A549 (cell line): ENCODE results near the gene PCNX1. TPM values are rescaled to one million over a fixed set of nuclear protein-coding genes. Genes with fewer than 3 reads are reported as not detected.

Experiments
- ATAC-seq, 2 experiments: fragments of 200-7000 bp in 1 of 2; fragments of >200 bp in 1 of 2; cut with Nextera tagmentation in 1 of 2; cut with Tn5 transposase in 1 of 2; 3 replicates each; pipeline versions ENCODE4 v1.8.0 to v1.9.1; 2018 to 2020; ENCODE audit warnings: mild to moderate bottlenecking in 1 of 2, moderate library complexity in 1 of 2
- CTCF ChIA-PET: fragments of 300-600 bp; sonication (Branson Sonifier 250); formaldehyde crosslinking; extraction: SDS; loops from one replicate; lab custom pipeline; 2021; ENCODE audit warnings: antibody characterized with exemption, inconsistent platforms; lab: Yijun Ruan, JAX
- POLR2A ChIA-PET: fragments of 350-600 bp; formaldehyde crosslinking; extraction: SDS; loops from one replicate; lab custom pipeline; 2021; ENCODE audit warnings: antibody characterized with exemption, inconsistent platforms; lab: Yijun Ruan, JAX
- DNase-seq, 2 experiments: peaks; one replicate each; pipeline versions ENCODE4 v3.0.0 to v3.0.0-alpha.2; 2011 to 2016; ENCODE audit warnings: low read depth in 1 of 2, low spot score in 1 of 2
- FAIRE-seq: peaks from 2 replicates; lab custom pipeline; 2011; peaks lifted over from hg19 to GRCh38; lab: Jason Lieb, UNC
- H3K27ac ChIP-seq, 2 experiments: fragments of >200 bp; sonication (Bioruptor Twin); formaldehyde crosslinking; 3 replicates each; pipeline ENCODE4 v1.5.1; 2016 to 2017
- H3K4me1 ChIP-seq: fragments of >200 bp; sonication (Bioruptor Twin); formaldehyde crosslinking; 3 replicates; pipeline ENCODE4 v1.6.1; 2016
- H3K4me2 ChIP-seq: fragments of >200 bp; sonication (Bioruptor Twin); formaldehyde crosslinking; 3 replicates; pipeline ENCODE4 v1.6.1; 2016
- H3K4me3 ChIP-seq: fragments of >200 bp; sonication (Bioruptor Twin); formaldehyde crosslinking; 3 replicates; pipeline ENCODE4 v1.5.1; 2016
- H3K9me3 ChIP-seq: fragments of >200 bp; sonication (Bioruptor Twin); formaldehyde crosslinking; 3 replicates; pipeline ENCODE4 v1.6.1; 2016
- BHLHE40 ChIP-seq: IDR thresholded peaks from 2 replicates; pipeline ENCODE4 v1.6.1; 2012; ENCODE audit warnings: low read depth, low read length, inconsistent platforms
- CBX8 ChIP-seq: fragments of 200-600 bp; sonication (generic); IDR thresholded peaks from 2 replicates; pipeline ENCODE4 v1.6.1; 2016
- CEBPB ChIP-seq, 2 experiments: fragments of >200 bp in 1 of 2; sonication (Bioruptor Twin) in 1 of 2; formaldehyde crosslinking in 1 of 2; IDR thresholded peaks; 2 replicates each; pipeline ENCODE4 v1.6.1; 2012 to 2016
- EHF ChIP-seq: fragments of 250-450 bp; sonication (Bioruptor Pico); IDR thresholded peaks from 2 replicates; pipeline ENCODE4 v1.5.0; 2020; ENCODE audit warnings: mild to moderate bottlenecking
- EHMT2 ChIP-seq: fragments of 200-600 bp; sonication (generic); IDR thresholded peaks from 2 replicates; pipeline ENCODE4 v1.6.1; 2016; ENCODE audit warnings: antibody characterized with exemption, low read depth, mild to moderate bottlenecking, moderate library complexity
- ESRRA ChIP-seq: fragments of 150-350 bp; IDR thresholded peaks from 2 replicates; pipeline ENCODE4 v1.6.1; 2014; ENCODE audit warnings: mild to moderate bottlenecking, low read length, borderline replicate concordance
- FOXS1 ChIP-seq: fragments of 250-450 bp; sonication (Bioruptor Pico); IDR thresholded peaks from 2 replicates; pipeline ENCODE4 v1.5.0; 2020; ENCODE audit warnings: mild to moderate bottlenecking, moderate library complexity
- GATA3 ChIP-seq: IDR thresholded peaks from 2 replicates; pipeline ENCODE4 v1.6.1; 2012; ENCODE audit warnings: borderline replicate concordance
- HDAC2 ChIP-seq: fragments of 200-600 bp; sonication (generic); IDR thresholded peaks from 2 replicates; pipeline ENCODE4 v1.6.1; 2016
- HEYL ChIP-seq: fragments of 250-450 bp; sonication (Bioruptor Pico); IDR thresholded peaks from 2 replicates; pipeline ENCODE4 v1.8.0; 2021; ENCODE audit warnings: mild to moderate bottlenecking, moderate library complexity
- HOXA7 ChIP-seq: fragments of 250-450 bp; sonication (Bioruptor Pico); IDR thresholded peaks from 2 replicates; pipeline ENCODE4 v1.5.0; 2020; ENCODE audit warnings: mild to moderate bottlenecking, moderate library complexity
- HOXB13 ChIP-seq: fragments of 250-450 bp; sonication (Bioruptor Pico); IDR thresholded peaks from 2 replicates; pipeline ENCODE4 v1.5.0; 2020; ENCODE audit warnings: low read depth, mild to moderate bottlenecking, moderate library complexity
- HOXB5 ChIP-seq: fragments of 250-450 bp; sonication (Bioruptor Pico); IDR thresholded peaks from 2 replicates; pipeline ENCODE4 v1.5.0; 2020; ENCODE audit warnings: mild to moderate bottlenecking, moderate library complexity
- KDM5A ChIP-seq: fragments of 200-600 bp; sonication (generic); IDR thresholded peaks from 2 replicates; pipeline ENCODE4 v1.6.1; 2016; ENCODE audit warnings: antibody characterized with exemption, mild to moderate bottlenecking
- MAFK ChIP-seq: fragments of 450-650 bp; IDR thresholded peaks from 2 replicates; pipeline ENCODE4 v1.6.1; 2014; ENCODE audit not compliant: partially characterized antibody
- PHF8 ChIP-seq: fragments of 200-600 bp; sonication (generic); IDR thresholded peaks from 2 replicates; pipeline ENCODE4 v1.6.1; 2016; ENCODE audit warnings: low read depth, mild to moderate bottlenecking, antibody characterized with exemption, moderate library complexity, borderline replicate concordance
- POLR2A ChIP-seq: IDR thresholded peaks from 2 replicates; pipeline ENCODE4 v1.6.1; 2012; ENCODE audit warnings: mild to moderate bottlenecking, low read length
- POLR2AphosphoS2 ChIP-seq: conservative IDR thresholded peaks from 2 replicates; pipeline ENCODE4 v1.6.1; 2012; ENCODE audit warnings: low read length, improper control_type of control experiment, inconsistent platforms
- RAD21 ChIP-seq, 2 experiments: fragments of >200 bp in 1 of 2; sonication (Bioruptor Twin) in 1 of 2; formaldehyde crosslinking in 1 of 2; IDR thresholded peaks in 1 of 2; conservative IDR thresholded peaks in 1 of 2; 2 replicates in 1 of 2; 3 replicates in 1 of 2; pipeline ENCODE4 v1.6.1; 2012 to 2018; ENCODE audit warnings: inconsistent platforms in 1 of 2
- RFX5 ChIP-seq: fragments of 450-650 bp; IDR thresholded peaks from 2 replicates; pipeline ENCODE4 v1.7.1; 2014; ENCODE audit warnings: antibody characterized with exemption, mild to moderate bottlenecking, moderate library complexity
- SMC3 ChIP-seq: fragments of >200 bp; sonication (Bioruptor Twin); formaldehyde crosslinking; IDR thresholded peaks from 3 replicates; pipeline ENCODE4 v1.6.1; 2018; ENCODE audit warnings: inconsistent platforms
- SREBF2 ChIP-seq: fragments of 450-650 bp; IDR thresholded peaks from 2 replicates; pipeline ENCODE4 v1.6.1; 2014; ENCODE audit warnings: mild to moderate bottlenecking, moderate library complexity
- TFCP2L1 ChIP-seq: fragments of 250-450 bp; sonication (Bioruptor Pico); IDR thresholded peaks from 2 replicates; pipeline ENCODE4 v1.5.0; 2021; ENCODE audit warnings: mild to moderate bottlenecking
- ZNF302 ChIP-seq: fragments of 250-450 bp; sonication (Bioruptor Pico); IDR thresholded peaks from 2 replicates; pipeline ENCODE4 v1.9.0; 2021; ENCODE audit warnings: inconsistent platforms, mild to moderate bottlenecking, moderate library complexity
- WGBS: methylation state at CpG from one replicate; pipeline ENCODE4 v1.1.6; 2017; ENCODE audit errors: missing lambda C conversion rate; 5-methylcytosine and 5-hydroxymethylcytosine counted together
- polyA plus RNA-seq, 4 experiments: library from polyadenylated mRNA; depleted of rRNA in 3 of 4; stranded (reverse); fragments of >200 nt; fragmentation: RNase III in 1 of 4; extraction: RNeasy Plus Mini Kit Qiagen cat#74134 plus additional on column Dnase treatment in 1 of 4; gene quantifications; 2 replicates in 3 of 4; 3 replicates in 1 of 4; pipeline ENCODE4 v1.2.3, GENCODE V29; 2011 to 2017
- TF ChIP-seq, protein P1 (sequence below): fragments of >200 bp; sonication (Bioruptor Twin); formaldehyde crosslinking; IDR thresholded peaks from 3 replicates; pipeline ENCODE4 v1.6.1; 2016
- TF ChIP-seq, protein P2 (sequence below): fragments of 150-350 bp; IDR thresholded peaks from 2 replicates; pipeline ENCODE4 v1.6.1; 2014; ENCODE audit warnings: low read depth, mild to moderate bottlenecking, low read length
- TF ChIP-seq, protein P3 (sequence below): fragments of 250-450 bp; sonication (Bioruptor Pico); IDR thresholded peaks from 2 replicates; pipeline ENCODE4 v1.5.0; 2021; ENCODE audit warnings: mild to moderate bottlenecking, moderate library complexity, borderline replicate concordance
- TF ChIP-seq, protein P4 (sequence below): IDR thresholded peaks from 2 replicates; pipeline ENCODE4 v1.6.1; 2012; ENCODE audit warnings: low read depth, borderline replicate concordance

PCNX1 gene
- polyA plus RNA-seq, 2 of the 4 experiments (the other 2 are of a cell fraction) = 10.4 to 45.0 TPM

DNA sequence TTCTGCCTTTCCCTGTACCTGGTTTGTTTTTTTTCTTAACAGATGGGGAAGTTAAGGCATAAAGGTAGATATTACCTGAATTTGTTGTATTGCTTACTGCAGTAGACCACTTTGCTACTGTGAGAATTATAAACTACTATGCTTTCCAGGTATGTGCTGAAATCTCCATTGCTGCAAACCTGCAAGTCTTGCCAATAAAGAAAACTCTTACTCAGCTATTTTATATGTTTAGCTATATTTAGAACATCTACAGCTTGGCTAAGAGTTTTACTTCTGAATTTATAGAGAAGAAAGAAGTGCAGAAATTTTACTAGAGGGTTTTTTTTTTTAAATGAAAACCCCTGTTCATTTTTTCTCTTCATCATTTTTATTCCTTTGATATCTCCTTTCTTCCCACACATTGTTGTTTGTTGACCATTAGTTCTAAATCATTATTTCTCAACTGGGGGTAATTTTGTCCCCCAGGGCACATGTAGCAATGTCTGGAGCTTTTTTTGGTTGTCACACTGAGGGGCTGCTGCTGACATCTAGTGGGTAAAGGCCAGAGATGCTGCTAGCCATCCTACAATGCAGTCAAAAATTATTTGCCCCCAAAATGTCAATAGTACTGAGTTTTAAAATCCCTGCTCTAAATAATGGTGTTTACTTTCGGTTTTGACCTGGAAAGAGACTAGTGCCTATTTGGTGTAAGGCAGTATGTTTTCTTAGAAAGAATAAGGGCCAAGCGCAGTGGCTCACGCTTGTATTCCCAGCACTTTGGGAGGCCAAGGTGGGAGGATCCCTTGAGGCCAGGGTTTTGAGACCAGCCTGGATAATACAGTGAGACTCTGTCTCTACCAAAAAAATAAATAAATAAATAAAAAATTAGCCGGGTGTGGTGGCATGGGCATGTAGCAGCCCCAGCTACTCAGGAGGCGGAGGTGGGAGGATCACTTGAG is 48.6 kb downstream of the PCNX1 start (continued):
- TF ChIP-seq HOXB5 (CRISPR knock-in tag) (no peak), EHMT2 (no peak), KDM5A (no peak), CBX8 (no peak), CEBPB (IDR thresholded peaks at IDR 0.05) (peak; percentile 24 to 38; a peak in 2 of 4 replicates), POLR2A (no peak), RAD21 (conservative IDR thresholded peaks at IDR 0.05 in 1 of 2, IDR thresholded peaks at IDR 0.05 in 1 of 2) (peak; percentile 72 to 75), RFX5 (no peak)
- TF ChIP-seq, protein P1, sequence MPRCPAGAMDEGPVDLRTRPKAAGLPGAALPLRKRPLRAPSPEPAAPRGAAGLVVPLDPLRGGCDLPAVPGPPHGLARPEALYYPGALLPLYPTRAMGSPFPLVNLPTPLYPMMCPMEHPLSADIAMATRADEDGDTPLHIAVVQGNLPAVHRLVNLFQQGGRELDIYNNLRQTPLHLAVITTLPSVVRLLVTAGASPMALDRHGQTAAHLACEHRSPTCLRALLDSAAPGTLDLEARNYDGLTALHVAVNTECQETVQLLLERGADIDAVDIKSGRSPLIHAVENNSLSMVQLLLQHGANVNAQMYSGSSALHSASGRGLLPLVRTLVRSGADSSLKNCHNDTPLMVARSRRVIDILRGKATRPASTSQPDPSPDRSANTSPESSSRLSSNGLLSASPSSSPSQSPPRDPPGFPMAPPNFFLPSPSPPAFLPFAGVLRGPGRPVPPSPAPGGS = no peak
- TF ChIP-seq, protein P2, sequence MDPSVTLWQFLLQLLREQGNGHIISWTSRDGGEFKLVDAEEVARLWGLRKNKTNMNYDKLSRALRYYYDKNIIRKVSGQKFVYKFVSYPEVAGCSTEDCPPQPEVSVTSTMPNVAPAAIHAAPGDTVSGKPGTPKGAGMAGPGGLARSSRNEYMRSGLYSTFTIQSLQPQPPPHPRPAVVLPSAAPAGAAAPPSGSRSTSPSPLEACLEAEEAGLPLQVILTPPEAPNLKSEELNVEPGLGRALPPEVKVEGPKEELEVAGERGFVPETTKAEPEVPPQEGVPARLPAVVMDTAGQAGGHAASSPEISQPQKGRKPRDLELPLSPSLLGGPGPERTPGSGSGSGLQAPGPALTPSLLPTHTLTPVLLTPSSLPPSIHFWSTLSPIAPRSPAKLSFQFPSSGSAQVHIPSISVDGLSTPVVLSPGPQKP = no peak

DNA sequence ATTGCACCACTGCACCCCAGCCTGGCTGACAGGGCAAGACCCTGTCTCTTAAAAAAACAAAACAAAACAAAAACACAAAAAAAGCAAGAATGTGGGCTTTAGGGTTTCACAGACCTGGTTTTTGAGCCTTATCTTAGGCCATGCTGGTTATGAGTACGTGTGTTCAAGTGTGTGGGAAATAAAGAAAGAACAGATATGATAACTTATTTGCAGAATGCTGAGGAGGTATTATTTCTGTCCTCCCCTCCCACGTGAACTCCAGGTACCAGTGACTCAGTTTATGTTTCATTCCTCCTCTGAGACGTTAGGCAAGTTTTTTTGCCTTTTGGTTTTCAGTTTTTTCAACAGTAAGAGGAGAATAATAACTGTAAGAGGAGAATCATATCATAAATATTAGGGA is 49.3 kb downstream of the PCNX1 start:
- WGBS = 89% methylated on average over 3 of the region's 3 CpGs
- no peak for FAIRE-seq

DNA sequence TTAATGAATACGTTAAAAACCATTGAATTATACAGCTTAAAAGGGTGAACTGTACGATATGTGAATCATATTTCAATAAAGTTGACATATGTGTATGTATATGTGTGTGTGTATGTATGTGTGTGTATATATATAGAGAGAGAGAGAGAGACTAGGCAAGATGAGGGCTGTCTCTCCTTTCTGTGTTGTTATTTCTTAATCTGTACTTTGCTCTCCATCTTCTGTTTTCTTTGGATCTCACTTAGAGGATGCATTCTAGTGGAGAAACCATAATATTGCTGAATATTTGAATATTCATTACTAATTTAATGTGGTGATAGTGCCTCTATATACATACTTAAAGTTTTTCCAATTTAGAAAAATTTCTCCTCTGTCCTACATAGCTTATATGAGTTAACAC is 50.5 kb downstream of the PCNX1 start:
- FAIRE-seq (no peak), DNase-seq (no peak), ATAC-seq (no peak)
- no peak overlapping the region for H3K4me2 ChIP-seq
- H3K4me1 ChIP-seq = peaks cover 6% of the 10 kb centered on the region; the same call in 1 of the 3 replicates
- CTCF ChIA-PET = interaction anchor here (1.3 to 1.4 kb wide), 2 partner anchors 15 to 140 kb away, joined by 4 to 7 read pairs; no protein-coding TSS in a partner anchor
- no peak overlapping the region for H3K27ac ChIP-seq
- TF ChIP-seq TFCP2L1 (CRISPR knock-in tag) (no peak), SREBF2 (no peak), SMC3 (no peak), BHLHE40 (no peak), POLR2A (no peak), HEYL (CRISPR knock-in tag) (no peak), EHF (CRISPR knock-in tag) (no peak), GATA3 (no peak), ESRRA (no peak), POLR2AphosphoS2 (no peak), FOXS1 (CRISPR knock-in tag) (no peak), HOXA7 (CRISPR knock-in tag) (no peak), PHF8 (no peak)
- TF ChIP-seq, protein P3, sequence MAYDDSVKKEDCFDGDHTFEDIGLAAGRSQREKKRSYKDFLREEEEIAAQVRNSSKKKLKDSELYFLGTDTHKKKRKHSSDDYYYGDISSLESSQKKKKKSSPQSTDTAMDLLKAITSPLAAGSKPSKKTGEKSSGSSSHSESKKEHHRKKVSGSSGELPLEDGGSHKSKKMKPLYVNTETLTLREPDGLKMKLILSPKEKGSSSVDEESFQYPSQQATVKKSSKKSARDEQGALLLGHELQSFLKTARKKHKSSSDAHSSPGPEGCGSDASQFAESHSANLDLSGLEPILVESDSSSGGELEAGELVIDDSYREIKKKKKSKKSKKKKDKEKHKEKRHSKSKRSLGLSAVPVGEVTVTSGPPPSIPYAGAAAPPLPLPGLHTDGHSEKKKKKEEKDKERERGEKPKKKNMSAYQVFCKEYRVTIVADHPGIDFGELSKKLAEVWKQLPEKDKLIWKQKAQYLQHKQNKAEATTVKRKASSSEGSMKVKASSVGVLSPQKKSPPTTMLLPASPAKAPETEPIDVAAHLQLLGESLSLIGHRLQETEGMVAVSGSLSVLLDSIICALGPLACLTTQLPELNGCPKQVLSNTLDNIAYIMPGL (CRISPR knock-in tag) = no peak
- POLR2A ChIA-PET = no interaction called here
- no peaks in the 10 kb centered on the region for H3K9me3 ChIP-seq
- H3K4me3 ChIP-seq = no peak overlapping the region
- 91% methylated on average over 2 of the region's 2 CpGs for WGBS

More for the DNA sequence above, 49.3 kb downstream of the PCNX1 start:
- no peaks in the 10 kb centered on the region for H3K9me3 ChIP-seq
- DNase-seq (no peak), ATAC-seq (no peak)
- H3K27ac ChIP-seq = no peak overlapping the region
- H3K4me3 ChIP-seq = no peak overlapping the region
- CTCF ChIA-PET = interaction anchor here (0.8 to 6.0 kb wide), 6 partner anchors 9 to 139 kb away, joined by 3 to 53 read pairs (median 5); partner anchors contain the start of gene PCNX1
- peaks cover 6% of the 10 kb centered on the region; the same call in 1 of the 3 replicates for H3K4me1 ChIP-seq
- TF ChIP-seq GATA3 = no peak
- TF ChIP-seq, protein P4, sequence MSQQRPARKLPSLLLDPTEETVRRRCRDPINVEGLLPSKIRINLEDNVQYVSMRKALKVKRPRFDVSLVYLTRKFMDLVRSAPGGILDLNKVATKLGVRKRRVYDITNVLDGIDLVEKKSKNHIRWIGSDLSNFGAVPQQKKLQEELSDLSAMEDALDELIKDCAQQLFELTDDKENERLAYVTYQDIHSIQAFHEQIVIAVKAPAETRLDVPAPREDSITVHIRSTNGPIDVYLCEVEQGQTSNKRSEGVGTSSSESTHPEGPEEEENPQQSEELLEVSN = no peak
- no peak for TF ChIP-seq RAD21 (conservative IDR thresholded peaks at IDR 0.05 in 1 of 2, IDR thresholded peaks at IDR 0.05 in 1 of 2)
- no peak for TF ChIP-seq SMC3
- TF ChIP-seq HOXB13 (CRISPR knock-in tag) = no peak
- no peak for TF ChIP-seq ZNF302
- TF ChIP-seq MAFK = no peak
- TF ChIP-seq HDAC2 = no peak
- no peak overlapping the region for H3K4me2 ChIP-seq
- POLR2A ChIA-PET = no interaction called here
